Regular cardiac myocyte (primary cell): ENCODE data around the gene PRXL2C. TPM values are rescaled to one million over a fixed set of nuclear protein-coding genes. Genes with fewer than 3 reads are reported as not detected.

Source experiments
- total RNA-seq: library from RNA; depleted of rRNA; stranded (reverse); fragments of >200 nt; gene quantifications from 2 replicates; pipeline ENCODE4 v1.2.3, GENCODE V29; 2014

PRXL2C gene
- total RNA-seq = 13.0 and 16.6 TPM in 2 replicates

GRCh38 chr9:96655198-96655851 is at the start of gene PRXL2C:
TSS of gene PRXL2C (minus strand) at chr9:96655317. CDS start at chr9:96655281, 36 bp downstream.

GRCh38 chr9:96619491-96620180 is 35.5 kb downstream of the PRXL2C start, which contains the start of gene CDC14B:
TSS of gene CDC14B (minus strand) at chr9:96619843. CDS start at chr9:96619378, 465 bp downstream.

Other genes with a start within 250 kb of the PRXL2C start
- gene ZNF367, start 236.9 kb downstream of the PRXL2C start, total RNA-seq = 2.0 and 11.9 TPM in 2 replicates
- 15.8 and 19.9 TPM in 2 replicates for gene HABP4, start 205.1 kb downstream of the PRXL2C start, total RNA-seq
- 10.4 and 31.0 TPM in 2 replicates for gene CDC14B, start 35.5 kb downstream of the PRXL2C start, total RNA-seq
- gene ZNF510, start 122.8 kb upstream of the PRXL2C start, total RNA-seq = 9.6 and 16.6 TPM in 2 replicates
- 2.9 and 3.4 TPM in 2 replicates for gene ZNF782, start 199.2 kb upstream of the PRXL2C start, total RNA-seq